Activated gamma-delta T cell treated with anti-CD3 and anti-CD28 coated beads, Interleukin-2, amount 50 U/mL, for 16 hours (primary cell): ENCODE measurements around the gene COX6B1.
"Not testable (repeated sequence)": the region's sequence is repeated elsewhere in the genome, so short reads cannot be mapped to it uniquely, and the experiment has no call there.

Experiments
- DNase-seq: peaks from one replicate; pipeline ENCODE4 v3.0.0-alpha.2; 2020; ENCODE audit warnings: low read depth

The COX6B1 gene

GRCh38 chr19:35648017-35648961 lies at the start of gene COX6B1:
Gene COX6B1, plus strand, starts transcription at chr19:35648323. Its CDS starts 2,921 bp downstream, at chr19:35651244.
- DNase-seq: peak; percentile 89

GRCh38 chr19:35601971-35602370 lies 46.2 kb upstream of the COX6B1 start:
- no peak for DNase-seq

GRCh38 chr19:35604436-35604835 lies 43.7 kb upstream of the COX6B1 start:
- not testable (repeated sequence) for DNase-seq

GRCh38 chr19:35607170-35607569 lies 41.0 kb upstream of the COX6B1 start:
- DNase-seq: not testable (repeated sequence)

GRCh38 chr19:35607661-35608060 lies 40.5 kb upstream of the COX6B1 start:
- DNase-seq: no peak

- DNase-seq: no peak
These were observed 39.9 kb upstream of the COX6B1 start for GRCh38 chr19:35608251-35608650.

GRCh38 chr19:35609851-35610353 lies 38.2 kb upstream of the COX6B1 start:
- DNase-seq: no peak

- DNase-seq: no peak
These were observed 35.9 kb upstream of the COX6B1 start for GRCh38 chr19:35612224-35612558.

GRCh38 chr19:35612559-35613321 lies 35.4 kb upstream of the COX6B1 start, which contains the start of gene HAUS5:
Gene HAUS5, plus strand, starts transcription at chr19:35612735. Its CDS starts 60 bp downstream, at chr19:35612795.
- DNase-seq: peak; percentile 94

- no peak for DNase-seq
These were observed 34.5 kb upstream of the COX6B1 start for GRCh38 chr19:35613574-35613973.

GRCh38 chr19:35615036-35615435 lies 33.1 kb upstream of the COX6B1 start:
- no peak for DNase-seq

- no peak for DNase-seq
These were observed 29.3 kb upstream of the COX6B1 start for GRCh38 chr19:35618857-35619256.

- no peak for DNase-seq
These were observed 28.7 kb upstream of the COX6B1 start for GRCh38 chr19:35619290-35619923.

- no peak for DNase-seq
These were observed 28.1 kb upstream of the COX6B1 start for GRCh38 chr19:35620001-35620400.

GRCh38 chr19:35621708-35622107 lies 26.4 kb upstream of the COX6B1 start:
- DNase-seq: no peak

GRCh38 chr19:35622750-35623149 lies 25.4 kb upstream of the COX6B1 start:
- DNase-seq: no peak

- DNase-seq: no peak
These were observed 24.7 kb upstream of the COX6B1 start for GRCh38 chr19:35623327-35624010.

GRCh38 chr19:35628264-35628564 lies 19.9 kb upstream of the COX6B1 start:
- DNase-seq: no peak

- DNase-seq: peak; percentile 96
These were observed 19.4 kb upstream of the COX6B1 start, which contains the start of gene RBM42 for GRCh38 chr19:35628565-35629331. Gene RBM42, plus strand, starts transcription at chr19:35629036. Its CDS starts 118 bp downstream, at chr19:35629154.

GRCh38 chr19:35629332-35629633 lies 18.8 kb upstream of the COX6B1 start:
- no peak for DNase-seq
